ENCODE measurements around the gene ARCN1. TPM values are rescaled to one million over a fixed set of nuclear protein-coding genes. Genes with fewer than 3 reads are reported as not detected.
"Not testable (repeated sequence)": the region's sequence is repeated elsewhere in the genome, so short reads cannot be mapped to it uniquely, and the experiment has no call there.

The ARCN1 gene
- total RNA-seq, 3 donors from 2014 or later: 180 to 190 (median 183) TPM

- H3K4me3 Mint-ChIP-seq: peak overlapping the region; percentile 98
- not testable (repeated sequence) for H3K9me3 Mint-ChIP-seq; DNase-seq; H3K36me3 Mint-ChIP-seq (ENCODE audit: insufficient read depth); ATAC-seq; H3K27me3 Mint-ChIP-seq (ENCODE audit: low read depth)
- peaks cover 44% of the 10 kb centered on the region for H3K4me1 Mint-ChIP-seq (ENCODE audit: low read depth)
Measured at GRCh38 chr11:118571701-118572060, 528 bp upstream of the ARCN1 start.

DNA sequence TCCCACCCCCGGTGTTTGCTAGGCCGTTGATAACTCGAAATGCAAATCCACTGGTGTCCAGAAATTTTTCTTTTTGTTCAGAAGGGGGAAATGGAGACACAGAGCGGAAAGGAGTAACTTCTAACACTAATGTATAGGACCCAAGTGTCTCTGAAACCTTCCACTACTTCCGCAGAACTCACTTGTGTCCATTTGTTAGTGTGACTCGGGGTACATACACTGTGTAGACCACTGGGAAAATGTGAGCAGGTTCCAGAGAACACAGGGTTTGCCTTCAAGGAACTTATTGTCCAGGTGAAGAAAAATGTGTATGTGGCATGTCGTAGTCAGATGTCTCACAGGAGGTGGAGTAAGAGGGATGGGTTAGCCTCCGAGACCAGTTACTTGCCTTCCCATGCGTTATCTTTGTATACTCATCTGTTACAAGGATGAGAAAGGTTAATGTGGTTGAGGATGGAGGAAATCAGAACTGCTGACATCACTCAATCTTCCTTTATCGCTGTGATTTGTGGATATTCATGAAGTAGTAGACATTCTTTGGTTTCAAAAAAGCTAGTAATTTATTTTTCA is 857 bp downstream of the ARCN1 start:
- Mint-ChIP-seq H3K4me3 (peak overlapping the region; percentile 98), H3K4me1 (ENCODE audit: low read depth) (peaks cover 54% of the 10 kb centered on the region), H3K9me3 (no peaks in the 10 kb centered on the region), H3K27me3 (ENCODE audit: low read depth) (no peaks in the 10 kb centered on the region), H3K36me3 (ENCODE audit: insufficient read depth) (peaks cover 12% of the 10 kb centered on the region)
- no peak for DNase-seq
- ATAC-seq: peak; percentile 63 to 77

DNA sequence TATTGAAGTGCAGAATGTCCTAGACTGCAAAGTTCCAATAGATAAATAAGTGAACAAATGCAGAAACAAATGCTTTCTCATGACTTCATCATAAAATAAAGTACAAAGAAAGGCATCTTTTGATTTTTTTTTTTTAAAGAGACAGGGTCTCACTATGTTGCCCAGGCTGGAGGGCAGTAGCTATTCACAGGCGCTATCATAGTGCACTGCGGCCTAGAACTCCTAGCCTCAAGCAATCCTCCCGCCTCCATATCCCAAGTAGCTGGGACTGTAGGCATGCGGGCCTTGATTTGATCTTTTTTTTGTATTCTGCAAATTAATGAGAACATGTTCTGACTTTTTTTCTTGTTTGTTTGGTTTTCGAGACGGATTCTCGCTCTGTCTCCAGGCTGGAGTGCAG is 2.4 kb downstream of the ARCN1 start:
- no peaks in the 10 kb centered on the region for H3K27me3 Mint-ChIP-seq (ENCODE audit: low read depth)
- no peaks in the 10 kb centered on the region for H3K9me3 Mint-ChIP-seq
- H3K4me1 Mint-ChIP-seq (ENCODE audit: low read depth): peaks cover 64% of the 10 kb centered on the region
- H3K4me3 Mint-ChIP-seq: peak overlapping the region; percentile 65
- no peak for ATAC-seq
- peaks cover 12% of the 10 kb centered on the region for H3K36me3 Mint-ChIP-seq (ENCODE audit: insufficient read depth)
- no peak for DNase-seq

DNA sequence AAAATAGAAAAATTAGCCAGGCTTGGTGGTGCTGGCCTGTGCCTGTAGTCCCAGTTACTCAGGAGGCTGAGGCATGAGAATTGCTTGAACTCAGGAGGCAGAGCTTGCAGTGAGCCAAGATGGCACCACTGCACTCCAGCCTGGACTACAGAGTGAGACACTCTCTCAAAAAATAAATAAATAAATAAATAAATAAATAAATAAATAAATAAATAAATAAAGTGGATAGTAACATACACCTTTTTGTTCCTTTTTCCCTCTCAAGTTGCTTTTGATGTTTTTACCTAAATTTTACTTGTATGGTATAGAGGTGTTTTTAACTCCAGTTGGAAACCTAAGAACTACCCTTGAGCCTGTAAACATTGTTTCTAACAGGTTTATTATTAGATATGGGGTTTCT is 5.8 kb downstream of the ARCN1 start:
- not testable (repeated sequence) for DNase-seq; ATAC-seq; H3K4me3 Mint-ChIP-seq; H3K9me3 Mint-ChIP-seq; H3K27me3 Mint-ChIP-seq (ENCODE audit: low read depth)
- H3K4me1 Mint-ChIP-seq (ENCODE audit: low read depth): peaks cover 53% of the 10 kb centered on the region
- H3K36me3 Mint-ChIP-seq (ENCODE audit: insufficient read depth): peaks cover 15% of the 10 kb centered on the region

- no peak for ATAC-seq
- H3K27me3 Mint-ChIP-seq (ENCODE audit: low read depth): no peaks in the 10 kb centered on the region
- H3K36me3 Mint-ChIP-seq (ENCODE audit: insufficient read depth): peaks cover 32% of the 10 kb centered on the region
- DNase-seq: no peak
- H3K4me1 Mint-ChIP-seq (ENCODE audit: low read depth): peaks cover 25% of the 10 kb centered on the region
- H3K4me3 Mint-ChIP-seq: no peak overlapping the region
- no peaks in the 10 kb centered on the region for H3K9me3 Mint-ChIP-seq
Measured at GRCh38 chr11:118581057-118581456, 8.8 kb downstream of the ARCN1 start.

GRCh38 chr11:118587952-118588351 is 15.7 kb downstream of the ARCN1 start:
- Mint-ChIP-seq H3K27me3 (ENCODE audit: low read depth) (no peaks in the 10 kb centered on the region), H3K4me3 (no peak overlapping the region), H3K4me1 (ENCODE audit: low read depth) (no peaks in the 10 kb centered on the region), H3K36me3 (ENCODE audit: insufficient read depth) (peaks cover 41% of the 10 kb centered on the region), H3K9me3 (no peaks in the 10 kb centered on the region)
- DNase-seq (no peak), ATAC-seq (no peak)

- Mint-ChIP-seq H3K36me3 (ENCODE audit: insufficient read depth) (peaks cover 28% of the 10 kb centered on the region), H3K4me3 (no peak overlapping the region), H3K9me3 (no peaks in the 10 kb centered on the region), H3K27me3 (ENCODE audit: low read depth) (no peaks in the 10 kb centered on the region), H3K4me1 (ENCODE audit: low read depth) (peaks cover 15% of the 10 kb centered on the region)
- no peak for DNase-seq
- no peak for ATAC-seq
Measured at GRCh38 chr11:118592616-118593367, 20.6 kb downstream of the ARCN1 start.

DNA sequence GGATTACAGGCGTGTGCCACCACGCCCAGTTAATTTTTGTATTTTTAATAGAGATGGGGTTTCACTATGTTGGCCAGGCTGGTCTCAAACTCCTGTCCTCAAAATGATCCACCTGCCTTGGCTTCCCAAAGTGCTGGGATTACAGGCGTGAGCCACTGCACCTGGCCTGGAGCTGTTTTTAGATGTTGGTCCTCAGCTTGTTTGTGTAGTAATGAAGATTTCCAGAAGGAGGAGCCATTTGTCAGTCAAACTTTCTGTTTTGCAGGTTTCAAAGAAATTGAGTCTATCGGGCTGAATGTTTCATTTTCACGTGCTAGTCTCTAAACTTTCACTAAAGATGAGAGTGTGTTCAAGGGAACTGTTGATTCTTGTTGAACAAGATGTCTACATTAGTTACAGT is 22.8 kb downstream of the ARCN1 start:
- ATAC-seq: peak; percentile 73 to 84
- peaks cover 15% of the 10 kb centered on the region for H3K4me1 Mint-ChIP-seq (ENCODE audit: low read depth)
- not testable (repeated sequence) for DNase-seq; H3K9me3 Mint-ChIP-seq; H3K4me3 Mint-ChIP-seq; H3K27me3 Mint-ChIP-seq (ENCODE audit: low read depth)
- peaks cover 32% of the 10 kb centered on the region for H3K36me3 Mint-ChIP-seq (ENCODE audit: insufficient read depth)

- H3K9me3 Mint-ChIP-seq: no peaks in the 10 kb centered on the region
- DNase-seq: no peak
- H3K36me3 Mint-ChIP-seq (ENCODE audit: insufficient read depth): peaks cover 34% of the 10 kb centered on the region
- no peak overlapping the region for H3K4me3 Mint-ChIP-seq
- peaks cover 15% of the 10 kb centered on the region for H3K4me1 Mint-ChIP-seq (ENCODE audit: low read depth)
- ATAC-seq: no peak
- no peaks in the 10 kb centered on the region for H3K27me3 Mint-ChIP-seq (ENCODE audit: low read depth)
Measured at GRCh38 chr11:118596224-118597146, 24.3 kb downstream of the ARCN1 start.

GRCh38 chr11:118597556-118597955 is 25.3 kb downstream of the ARCN1 start:
- Mint-ChIP-seq H3K36me3 (ENCODE audit: insufficient read depth) (peaks cover 44% of the 10 kb centered on the region), H3K4me1 (ENCODE audit: low read depth) (peaks cover 15% of the 10 kb centered on the region), H3K4me3 (no peak overlapping the region), H3K27me3 (ENCODE audit: low read depth) (no peaks in the 10 kb centered on the region), H3K9me3 (no peaks in the 10 kb centered on the region)
- DNase-seq: no peak
- ATAC-seq: no peak

GRCh38 chr11:118602331-118602730 is 30.1 kb downstream of the ARCN1 start:
- no peak overlapping the region for H3K4me3 Mint-ChIP-seq
- H3K4me1 Mint-ChIP-seq (ENCODE audit: low read depth): peaks cover 1% of the 10 kb centered on the region
- H3K36me3 Mint-ChIP-seq (ENCODE audit: insufficient read depth): peaks cover 31% of the 10 kb centered on the region
- ATAC-seq (no peak), DNase-seq (no peak)
- no peaks in the 10 kb centered on the region for H3K9me3 Mint-ChIP-seq
- H3K27me3 Mint-ChIP-seq (ENCODE audit: low read depth): no peaks in the 10 kb centered on the region

DNA sequence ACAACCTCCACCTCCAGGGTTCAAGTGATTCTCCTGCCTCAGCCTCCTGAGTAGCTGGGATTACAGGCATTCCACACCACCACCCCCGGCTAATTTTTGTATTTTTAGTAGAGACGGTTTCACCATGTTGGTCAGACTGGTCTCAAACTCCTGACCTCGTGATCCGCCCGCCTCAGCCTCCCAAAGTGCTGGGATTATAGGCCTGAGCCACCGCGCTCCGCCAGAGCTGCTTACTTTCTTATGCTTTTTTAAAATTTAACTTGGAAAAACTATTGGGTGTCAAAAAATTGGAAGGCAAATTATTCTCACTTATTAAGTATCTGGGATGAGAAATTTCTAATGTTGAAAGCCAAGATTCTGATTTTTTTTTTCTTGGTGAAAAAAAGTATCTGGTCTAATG is 31.5 kb downstream of the ARCN1 start:
- H3K36me3 Mint-ChIP-seq (ENCODE audit: insufficient read depth): peaks cover 31% of the 10 kb centered on the region
- not testable (repeated sequence) for ATAC-seq; H3K4me3 Mint-ChIP-seq; H3K4me1 Mint-ChIP-seq (ENCODE audit: low read depth); H3K9me3 Mint-ChIP-seq; H3K27me3 Mint-ChIP-seq (ENCODE audit: low read depth); DNase-seq

DNA sequence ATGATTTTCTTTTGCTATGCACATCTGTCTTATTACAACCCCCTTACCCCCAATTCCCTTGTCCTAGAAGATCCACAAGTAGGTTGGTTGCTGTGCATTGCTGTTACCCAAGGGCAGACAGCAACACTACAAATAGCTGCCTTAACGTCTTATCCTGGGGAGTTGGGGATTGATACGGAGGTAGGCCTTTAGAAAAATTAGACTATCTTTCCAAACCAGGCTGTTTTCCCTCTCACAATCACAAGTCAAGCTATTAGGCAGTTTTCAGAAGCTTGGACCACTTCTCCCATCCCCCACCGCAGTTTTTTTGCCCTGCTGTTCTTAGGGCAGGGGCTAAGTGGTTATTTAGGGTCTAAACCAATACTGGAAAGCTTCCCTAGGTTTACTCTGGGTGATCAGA is 32.4 kb downstream of the ARCN1 start:
- no peak for ATAC-seq
- peaks cover 7% of the 10 kb centered on the region for H3K27me3 Mint-ChIP-seq (ENCODE audit: low read depth)
- H3K4me3 Mint-ChIP-seq: no peak overlapping the region
- DNase-seq: no peak
- H3K36me3 Mint-ChIP-seq (ENCODE audit: insufficient read depth): peaks cover 27% of the 10 kb centered on the region
- no peaks in the 10 kb centered on the region for H3K9me3 Mint-ChIP-seq
- peaks cover 13% of the 10 kb centered on the region for H3K4me1 Mint-ChIP-seq (ENCODE audit: low read depth)

GRCh38 chr11:118605116-118605867 is 33.1 kb downstream of the ARCN1 start:
- Mint-ChIP-seq H3K4me1 (ENCODE audit: low read depth) (peaks cover 18% of the 10 kb centered on the region), H3K27me3 (ENCODE audit: low read depth) (peaks cover 10% of the 10 kb centered on the region), H3K36me3 (ENCODE audit: insufficient read depth) (peaks cover 20% of the 10 kb centered on the region), H3K4me3 (no peak overlapping the region), H3K9me3 (no peaks in the 10 kb centered on the region)
- DNase-seq: no peak
- ATAC-seq: no peak

All from activated T-cell treated with anti-CD3 and anti-CD28 coated beads, Interleukin-2, amount 50 U/mL, for 4 hours (primary cell).